Gastroesophageal sphincter (tissue), 3 donors: ENCODE results near the gene RAB17.

Source experiments
- CTCF ChIP-seq, 4 experiments: fragments of 200-600 bp in 2 of 4; fragments of 450-650 bp in 2 of 4; sonication (generic) in 1 of 4; IDR thresholded peaks; one replicate each; pipeline ENCODE4 v1.5.1; 2017 to 2019; ENCODE audit warnings: antibody characterized with exemption in 4 of 4, mild to moderate bottlenecking in 2 of 4, moderate library complexity in 2 of 4
- POLR2A ChIP-seq, 2 donors: fragments of 450-650 bp; IDR thresholded peaks; one replicate each; pipeline ENCODE4 v1.6.1; 2017; ENCODE audit warnings: antibody characterized with exemption in 2 of 2, mild to moderate bottlenecking in 2 of 2, moderate library complexity in 1 of 2
- POLR2AphosphoS5 ChIP-seq: sonication (generic); formaldehyde crosslinking; IDR thresholded peaks from one replicate; pipeline ENCODE4 v1.6.1; 2017; ENCODE audit warnings: antibody characterized with exemption

DNA sequence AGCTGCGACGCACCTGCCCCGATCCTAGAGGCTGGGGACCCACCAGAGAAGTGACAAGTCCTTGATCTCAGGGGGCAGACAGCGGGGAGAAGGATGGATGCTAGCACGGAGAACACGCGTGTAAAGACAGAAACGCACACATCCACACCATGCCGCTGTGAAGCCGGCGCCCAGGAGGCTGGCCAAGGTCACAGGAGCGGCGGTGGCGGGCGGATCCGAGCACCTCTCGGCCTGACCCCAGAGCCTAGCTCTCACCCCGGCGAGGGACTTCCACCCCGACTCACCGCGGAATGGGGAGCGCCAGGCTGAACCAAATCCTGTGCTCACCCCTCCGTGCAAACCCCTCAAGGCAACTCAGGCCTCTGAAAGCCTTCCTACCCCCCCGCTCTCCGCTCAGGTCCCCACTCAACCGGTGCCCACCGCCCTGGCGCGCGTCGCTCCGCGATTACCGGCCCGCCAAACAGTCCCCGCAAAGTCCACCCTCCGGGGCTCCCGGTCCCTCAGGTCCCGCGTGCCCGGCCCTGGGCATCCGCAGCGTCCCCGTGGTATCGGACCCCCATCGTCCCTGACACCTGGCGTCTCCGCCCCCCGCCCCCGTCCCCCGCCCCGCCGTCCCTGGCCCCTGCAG, 36.4 kb upstream of the RAB17 start:
- TF ChIP-seq CTCF (IDR thresholded peaks at IDR 0.05), result no peak
- TF ChIP-seq POLR2A (IDR thresholded peaks at IDR 0.05), result no peak
- TF ChIP-seq POLR2AphosphoS5, result no peak
